ENCODE results near the gene NRROS. TPM values are rescaled to one million over a fixed set of nuclear protein-coding genes. Genes with fewer than 3 reads are reported as not detected.

Gene NRROS
- total and polyA plus RNA-seq, 2 of the 13 experiments (the other 11 are each of a cell fraction or from before 2014, with no cell fraction given), result not detected

- no peak for TF ChIP-seq ZNF24 (IDR thresholded peaks at IDR 0.05)
- POLR2A ChIA-PET, result no interaction called here
These were observed 20.4 kb downstream of the NRROS start for GRCh38 chr3:196659901-196660351.

GRCh38 chr3:196660381-196661166 is 21.1 kb downstream of the NRROS start:
- POLR2A ChIA-PET, result interaction anchor here (1.5 kb wide), 1 partner anchor 29 kb away, joined by 3 read pairs; no protein-coding TSS in a partner anchor
- Histone ChIP-seq H2AFZ (ENCODE audit: low read length) (no peak overlapping the region), H3K9me3 (ENCODE audit: low read length) (no peaks in the 10 kb centered on the region), H3K79me2 (ENCODE audit: insufficient read depth, low read length) (no peaks in the 10 kb centered on the region), H3K36me3 (replicated peaks in 1 of 2; ENCODE audit: control insufficient read depth in 1 of 2, insufficient read depth in 2 of 2, low read length in 2 of 2) (no peaks in the 10 kb centered on the region), H4K20me1 (ENCODE audit: insufficient read depth, low read length) (no peaks in the 10 kb centered on the region), H3K27ac (ENCODE audit: extremely low read length, insufficient read depth, low read length) (no peak overlapping the region), H3K4me3 (replicated peaks in 1 of 3; ENCODE audit: insufficient read depth in 1 of 3, low read depth in 2 of 3, low read length in 3 of 3) (no peak overlapping the region), H3K9ac (ENCODE audit: insufficient read depth, low read depth, low read length) (no peak overlapping the region), H3K4me2 (ENCODE audit: low read depth, low read length) (no peak overlapping the region), H3K4me1 (ENCODE audit: insufficient read depth, low read length) (peaks cover 18% of the 10 kb centered on the region), H3K27me3 (ENCODE audit: control insufficient read depth in 1 of 2, insufficient read depth in 2 of 2, low read length in 2 of 2) (peaks cover 7 to 29% of the 10 kb centered on the region in 2 experiments; a peak in 4 of 5 replicates)
- DNase-seq (ENCODE audit: low spot score) (no peak), FAIRE-seq (no peak), ATAC-seq (peak; percentile 33; the same call in 2 of the 3 replicates)
- no TSS peak for BruUV-seq (replicated peaks)
- in situ Hi-C loops (cut with HindIII; ENCODE audit: extremely low pct_ligation_motif_present, low pct_unique_long_range_greater_than_20kb) (no loop called here), intact Hi-C loops (cut with micrococcal nuclease; ENCODE audit: unreplicated experiment) (no loop called here)
- CTCF ChIA-PET (ENCODE audit: low intra/inter-chr PET ratio, low total read pairs), result no interaction called here
- 28% methylated on average over 7 of the region's 32 CpGs for WGBS (ENCODE audit: low lambda C conversion rate)
- TF ChIP-seq ARNTL (CRISPR knock-in tag; IDR thresholded peaks at IDR 0.05) (0 out of 2 replicates have a peak, but pooled peaks have one; percentile 28), TCF7L2 (IDR thresholded peaks at IDR 0.05; ENCODE audit: low read depth, low read length) (no peak), USF2 (IDR thresholded peaks at IDR 0.05; ENCODE audit: low read depth, low read length) (no peak), USF2 (CRISPR knock-in tag; IDR thresholded peaks at IDR 0.05; ENCODE audit: borderline replicate concordance) (no peak), MAX (IDR thresholded peaks at IDR 0.05) (0 out of 2 replicates have a peak, but pooled peaks have one; percentile 27), ZNF281 (CRISPR knock-in tag; IDR thresholded peaks at IDR 0.05; ENCODE audit: borderline replicate concordance) (no peak), ZNF207 (IDR thresholded peaks at IDR 0.05; ENCODE audit: borderline replicate concordance) (no peak), SNRNP70 (IDR thresholded peaks at IDR 0.05; ENCODE audit: low read depth, low read length) (no peak), ARID2 (CRISPR knock-in tag; IDR thresholded peaks at IDR 0.05; ENCODE audit: borderline replicate concordance) (no peak), GPN1 (CRISPR knock-in tag; IDR thresholded peaks at IDR 0.05; ENCODE audit: borderline replicate concordance) (no peak)

More at GRCh38 chr3:196659901-196660351, 20.4 kb downstream of the NRROS start:
- 60% methylated on average over 16 of the region's 35 CpGs for WGBS (ENCODE audit: low lambda C conversion rate)
- FAIRE-seq (no peak), DNase-seq (ENCODE audit: low spot score) (no peak), ATAC-seq (no peak; the same call in 2 of the 3 replicates)
- H2AFZ ChIP-seq (ENCODE audit: low read length), result no peak overlapping the region
- no peak overlapping the region for H3K4me2 ChIP-seq (ENCODE audit: low read depth, low read length)
- no peak overlapping the region for H3K9ac ChIP-seq (ENCODE audit: insufficient read depth, low read depth, low read length)
- intact Hi-C loops (cut with micrococcal nuclease; ENCODE audit: unreplicated experiment), result no loop called here
- peaks cover 11% of the 10 kb centered on the region; the same call in 1 of the 2 replicates for H3K4me1 ChIP-seq (ENCODE audit: insufficient read depth, low read length)
- H3K4me3 ChIP-seq (replicated peaks in 1 of 3; ENCODE audit: insufficient read depth in 1 of 3, low read depth in 2 of 3, low read length in 3 of 3), result no peak overlapping the region
- BruUV-seq (replicated peaks), result no TSS peak
- CTCF ChIA-PET (ENCODE audit: low intra/inter-chr PET ratio, low total read pairs), result no interaction called here
- H3K9me3 ChIP-seq (ENCODE audit: low read length), result no peaks in the 10 kb centered on the region
- H3K27ac ChIP-seq (ENCODE audit: extremely low read length, insufficient read depth, low read length), result no peak overlapping the region
- H3K27me3 ChIP-seq (ENCODE audit: control insufficient read depth in 1 of 2, insufficient read depth in 2 of 2, low read length in 2 of 2), result peaks cover 7 to 29% of the 10 kb centered on the region in 2 experiments; a peak in 4 of 5 replicates
- in situ Hi-C loops (cut with HindIII; ENCODE audit: extremely low pct_ligation_motif_present, low pct_unique_long_range_greater_than_20kb), result no loop called here
- H3K79me2 ChIP-seq (ENCODE audit: insufficient read depth, low read length), result no peaks in the 10 kb centered on the region
- no peaks in the 10 kb centered on the region for H4K20me1 ChIP-seq (ENCODE audit: insufficient read depth, low read length)
- no peaks in the 10 kb centered on the region for H3K36me3 ChIP-seq (replicated peaks in 1 of 2; ENCODE audit: control insufficient read depth in 1 of 2, insufficient read depth in 2 of 2, low read length in 2 of 2)

Data from HepG2 (cell line).